ENCODE data around the gene DDX51.

DDX51 gene

DNA sequence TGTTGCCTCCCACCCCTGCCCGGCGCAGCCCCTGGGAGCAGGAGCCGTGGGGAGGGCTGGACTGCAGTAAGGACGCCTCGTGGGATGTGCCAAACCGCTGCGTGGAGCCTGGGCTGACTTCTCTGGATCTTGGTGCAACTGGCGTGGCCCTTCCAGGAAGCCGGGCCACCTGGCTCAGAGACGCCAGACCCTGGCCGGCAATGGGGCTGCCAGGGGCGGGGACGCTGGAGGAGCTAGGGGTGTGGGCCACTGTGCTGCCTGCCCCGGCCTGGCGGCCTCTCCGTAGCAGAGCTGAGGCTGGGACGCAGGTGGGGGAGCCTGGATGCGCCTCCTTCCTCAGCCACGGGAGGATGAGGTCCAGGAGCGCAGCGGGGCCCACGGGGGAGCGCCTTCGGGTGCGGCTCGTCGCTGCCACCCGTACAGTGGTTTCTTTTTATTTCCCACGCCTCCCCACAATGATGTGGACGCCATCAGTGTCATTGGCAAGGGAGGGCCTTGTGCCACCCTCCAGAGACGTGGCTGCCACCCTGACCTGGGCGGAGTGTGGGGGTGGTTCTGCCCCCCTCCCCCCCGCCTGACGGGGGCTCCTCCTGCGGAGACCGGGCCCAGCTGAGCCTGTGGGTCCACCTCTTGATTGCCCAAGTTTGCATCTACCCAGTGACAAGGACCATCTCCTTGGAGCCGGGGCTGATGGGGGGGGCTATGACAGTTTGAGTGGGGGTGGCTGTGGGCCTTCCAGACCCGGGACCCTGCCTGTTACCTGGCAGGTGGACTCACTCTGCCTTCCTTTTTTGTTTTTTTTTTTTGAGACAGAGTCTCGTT lies 11.3 kb downstream of the DDX51 start:
- H3K27ac ChIP-seq: no peak overlapping the region
- TF ChIP-seq ZFX (IDR thresholded peaks at IDR 0.05) (no peak), CTCF (conservative IDR thresholded peaks at IDR 0.05) (no peak)

DNA sequence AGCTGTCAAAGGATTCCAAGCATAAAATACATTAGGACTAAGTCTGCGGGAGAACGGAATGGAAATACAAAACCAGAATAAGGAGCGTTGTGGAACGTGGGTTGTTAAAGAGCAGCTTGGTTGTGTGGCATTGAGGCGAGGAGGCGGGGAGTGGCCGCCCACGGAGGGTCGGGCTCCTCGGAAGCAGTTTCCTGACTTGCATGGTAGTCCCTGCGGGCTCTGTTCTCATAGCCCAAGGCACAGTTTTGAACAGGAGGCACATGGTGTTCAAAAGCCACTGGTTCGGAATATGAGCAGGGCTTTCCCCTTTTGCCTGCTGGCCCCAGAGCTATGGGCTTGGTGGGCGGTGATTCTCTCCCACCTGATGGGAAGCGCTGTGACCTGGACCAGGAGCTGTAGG lies 12.2 kb downstream of the DDX51 start:
- no peak for TF ChIP-seq CTCF (conservative IDR thresholded peaks at IDR 0.05)
- TF ChIP-seq ZFX (IDR thresholded peaks at IDR 0.05): no peak
- H3K27ac ChIP-seq: no peak overlapping the region

GRCh38 chr12:132131229-132131628 lies 12.9 kb downstream of the DDX51 start:
- H3K27ac ChIP-seq: no peak overlapping the region
- no peak for TF ChIP-seq CTCF (conservative IDR thresholded peaks at IDR 0.05)
- no peak for TF ChIP-seq ZFX (IDR thresholded peaks at IDR 0.05)

- TF ChIP-seq ZFX (IDR thresholded peaks at IDR 0.05): no peak
- no peak for TF ChIP-seq CTCF (conservative IDR thresholded peaks at IDR 0.05)
- H3K27ac ChIP-seq: no peak overlapping the region
Observed at GRCh38 chr12:132130690-132131089, 13.4 kb downstream of the DDX51 start.

DNA sequence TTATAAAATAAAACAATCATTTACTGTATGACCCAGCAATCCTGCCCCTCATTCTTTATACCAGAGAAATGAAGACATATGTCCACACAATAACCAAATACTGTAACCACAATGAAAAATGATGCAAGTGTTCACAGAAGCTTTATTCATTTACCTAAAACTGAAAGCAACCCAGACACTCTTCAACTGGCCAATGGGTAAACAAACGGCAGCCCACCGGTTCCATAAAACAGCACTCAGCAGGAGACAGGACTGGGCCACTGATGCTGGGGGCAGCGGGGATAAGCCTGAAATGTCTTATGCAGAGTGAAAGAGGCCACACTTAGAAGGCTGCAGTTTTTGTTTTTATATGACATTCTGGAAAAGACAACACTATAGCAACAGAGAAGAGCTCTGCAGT lies 15.1 kb downstream of the DDX51 start:
- TF ChIP-seq CTCF (conservative IDR thresholded peaks at IDR 0.05) (no peak), ZFX (IDR thresholded peaks at IDR 0.05) (no peak)
- no peak overlapping the region for H3K27ac ChIP-seq

- H3K27ac ChIP-seq: no peak overlapping the region
- TF ChIP-seq CTCF (conservative IDR thresholded peaks at IDR 0.05) (no peak), ZFX (IDR thresholded peaks at IDR 0.05) (no peak)
Observed at GRCh38 chr12:132127041-132127440, 17.1 kb downstream of the DDX51 start.

- H3K27ac ChIP-seq: no peak overlapping the region
- TF ChIP-seq CTCF (conservative IDR thresholded peaks at IDR 0.05) (no peak), ZFX (IDR thresholded peaks at IDR 0.05) (no peak)
Observed at GRCh38 chr12:132125736-132126135, 18.4 kb downstream of the DDX51 start.
